ENCODE data around the gene RABGEF1.

GRCh38 chr7:66841898-66842297 lies 101.4 kb downstream of the RABGEF1 start:
- TF ChIP-seq, protein P1, sequence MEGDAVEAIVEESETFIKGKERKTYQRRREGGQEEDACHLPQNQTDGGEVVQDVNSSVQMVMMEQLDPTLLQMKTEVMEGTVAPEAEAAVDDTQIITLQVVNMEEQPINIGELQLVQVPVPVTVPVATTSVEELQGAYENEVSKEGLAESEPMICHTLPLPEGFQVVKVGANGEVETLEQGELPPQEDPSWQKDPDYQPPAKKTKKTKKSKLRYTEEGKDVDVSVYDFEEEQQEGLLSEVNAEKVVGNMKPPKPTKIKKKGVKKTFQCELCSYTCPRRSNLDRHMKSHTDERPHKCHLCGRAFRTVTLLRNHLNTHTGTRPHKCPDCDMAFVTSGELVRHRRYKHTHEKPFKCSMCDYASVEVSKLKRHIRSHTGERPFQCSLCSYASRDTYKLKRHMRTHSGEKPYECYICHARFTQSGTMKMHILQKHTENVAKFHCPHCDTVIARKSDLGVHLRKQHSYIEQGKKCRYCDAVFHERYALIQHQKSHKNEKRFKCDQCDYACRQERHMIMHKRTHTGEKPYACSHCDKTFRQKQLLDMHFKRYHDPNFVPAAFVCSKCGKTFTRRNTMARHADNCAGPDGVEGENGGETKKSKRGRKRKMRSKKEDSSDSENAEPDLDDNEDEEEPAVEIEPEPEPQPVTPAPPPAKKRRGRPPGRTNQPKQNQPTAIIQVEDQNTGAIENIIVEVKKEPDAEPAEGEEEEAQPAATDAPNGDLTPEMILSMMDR (IDR thresholded peaks at IDR 0.05; ENCODE audit: low read depth, low read length) = no peak
- no peak for TF ChIP-seq EZH2phosphoT487 (IDR thresholded peaks at IDR 0.05; ENCODE audit: low read depth)
